Endothelial cell of umbilical vein (primary cell): Measurements from ENCODE around the gene KHDRBS1. TPM values are rescaled to one million over a fixed set of nuclear protein-coding genes. Genes with fewer than 3 reads are reported as not detected.

Experiments
- Bru-seq: library from RNA; stranded (reverse); fragments of 400-500 nt; gene quantifications from one replicate; lab custom pipeline; 2021; lab: Mats Ljungman, UMichigan
- BruChase-seq, 2 experiments: library from RNA; stranded (reverse); fragments of 400-500 nt; gene quantifications; one replicate each; lab custom pipeline; 2021; lab: Mats Ljungman, UMichigan
- BruUV-seq: library from RNA; stranded (reverse); fragments of 400-500 nt; replicated peaks from 2 replicates; lab custom pipeline; 2021; lab: Mats Ljungman, UMichigan
- CTCF ChIA-PET: fragments of 300-600, 350-600 bp; sonication (Branson Sonifier 250); formaldehyde crosslinking; loops from one replicate; lab custom pipeline; 2021; ENCODE audit warnings: antibody characterized with exemption, inconsistent platforms; lab: Charles Lee
- POLR2A ChIA-PET: fragments of 300-600, 350-600 bp; sonication (Branson Sonifier 250); formaldehyde crosslinking; loops from one replicate; lab custom pipeline; 2021; ENCODE audit warnings: antibody characterized with exemption, inconsistent platforms; lab: Charles Lee
- DNase-seq: peaks from one replicate; pipeline ENCODE4 v3.0.0-alpha.2; 2011; ENCODE audit warnings: low read depth, low spot score
- FAIRE-seq: peaks from 2 replicates; lab custom pipeline; 2011; peaks lifted over from hg19 to GRCh38; lab: Jason Lieb, UNC
- H2AFZ ChIP-seq: 2 replicates; pipeline ENCODE4 v1.6.0; 2012; ENCODE audit warnings: low read depth, low read length, control low read depth, inconsistent platforms
- H3K27ac ChIP-seq: 2 replicates; pipeline ENCODE4 v1.5.1; 2011; ENCODE audit warnings: low read depth, mild to moderate bottlenecking, control low read depth, low read length, moderate library complexity; ENCODE audit not compliant: insufficient read depth
- H3K27me3 ChIP-seq, 2 experiments: 2 replicates each; pipeline versions ENCODE4 v1.6.0 to v1.6.1; 2011; ENCODE audit warnings: low read length in 2 of 2, mixed read lengths in 1 of 2; ENCODE audit not compliant: control insufficient read depth in 2 of 2, insufficient read depth in 2 of 2
- H3K36me3 ChIP-seq, 2 experiments: 2 replicates in 1 of 2; 3 replicates in 1 of 2; pipeline ENCODE4 v1.5.1; 2011; ENCODE audit warnings: low read length in 2 of 2, mild to moderate bottlenecking in 1 of 2, moderate library complexity in 1 of 2; ENCODE audit not compliant: control insufficient read depth in 2 of 2, insufficient read depth in 2 of 2; ENCODE audit errors: extremely low read depth in 1 of 2
- H3K4me1 ChIP-seq: 3 replicates; pipeline ENCODE4 v1.5.1; 2011; ENCODE audit warnings: mild to moderate bottlenecking, low read length; ENCODE audit not compliant: control insufficient read depth, insufficient read depth; ENCODE audit errors: extremely low read depth
- H3K4me2 ChIP-seq: 2 replicates; pipeline ENCODE4 v1.6.1; 2011; ENCODE audit warnings: low read length, control low read depth, mixed read lengths; ENCODE audit not compliant: insufficient read depth
- H3K4me3 ChIP-seq, 3 experiments: fragments of 200-600 bp in 1 of 3; sonication (generic), shearing (Covaris generic) in 1 of 3; replicated peaks in 1 of 3; 2 replicates each; pipeline ENCODE4 v1.5.1; 2011 to 2016; ENCODE audit warnings: control low read depth in 3 of 3, low read length in 3 of 3, mild to moderate bottlenecking in 2 of 3, inconsistent platforms in 1 of 3, low read depth in 1 of 3, moderate library complexity in 1 of 3; ENCODE audit not compliant: insufficient read depth in 1 of 3
- H3K79me2 ChIP-seq: 2 replicates; pipeline ENCODE4 v1.6.0; 2012; ENCODE audit warnings: low read length, inconsistent platforms; ENCODE audit not compliant: control insufficient read depth, insufficient read depth
- H3K9ac ChIP-seq: replicated peaks from 2 replicates; pipeline ENCODE3; 2011; ENCODE audit warnings: low read length, control low read depth; ENCODE audit not compliant: insufficient read depth; ENCODE audit errors: extremely low read depth
- H3K9me1 ChIP-seq: replicated peaks from 3 replicates; pipeline ENCODE4 v1.6.0; 2011; ENCODE audit warnings: mild to moderate bottlenecking, low read length; ENCODE audit not compliant: control insufficient read depth, insufficient read depth; ENCODE audit errors: extremely low read depth
- H3K9me3 ChIP-seq: replicated peaks from 2 replicates; pipeline ENCODE4 v1.5.1; 2012; ENCODE audit warnings: low read length, inconsistent platforms; ENCODE audit not compliant: control insufficient read depth, insufficient read depth
- H4K20me1 ChIP-seq: replicated peaks from 2 replicates; pipeline ENCODE3; 2011; ENCODE audit warnings: mild to moderate bottlenecking, low read length; ENCODE audit not compliant: control insufficient read depth, insufficient read depth; ENCODE audit errors: extremely low read depth
- CTCF ChIP-seq, 2 donors: IDR thresholded peaks; 1 replicate in 1 of 2; 2 replicates in 1 of 2; pipeline ENCODE4 v1.5.1; 2011; ENCODE audit warnings: low read length in 2 of 2, mild to moderate bottlenecking in 2 of 2, moderate library complexity in 2 of 2, control low read depth in 1 of 2, inconsistent platforms in 1 of 2, low read depth in 1 of 2; ENCODE audit not compliant: insufficient read depth in 1 of 2; ENCODE audit errors: extremely low read depth in 1 of 2
- EZH2 ChIP-seq: IDR thresholded peaks from 2 replicates; pipeline ENCODE4 v1.6.1; 2012; ENCODE audit warnings: borderline replicate concordance, low read depth, mild to moderate bottlenecking, moderate library complexity, low read length, inconsistent platforms; ENCODE audit not compliant: severe bottlenecking
- FOS ChIP-seq: IDR thresholded peaks from 2 replicates; pipeline ENCODE4 v1.6.1; 2011; ENCODE audit warnings: mild to moderate bottlenecking, low read length, moderate library complexity, borderline replicate concordance; ENCODE audit not compliant: insufficient read depth
- GATA2 ChIP-seq: IDR thresholded peaks from 2 replicates; pipeline ENCODE4 v1.7.0; 2011; ENCODE audit warnings: low read depth, mild to moderate bottlenecking, moderate library complexity, mixed read lengths, low read length; ENCODE audit not compliant: insufficient read length, insufficient read depth
- JUN ChIP-seq: IDR thresholded peaks from 2 replicates; pipeline ENCODE4 v1.6.1; 2011; ENCODE audit warnings: borderline replicate concordance, low read depth; ENCODE audit not compliant: insufficient read length, insufficient read depth
- MAX ChIP-seq: IDR thresholded peaks from 2 replicates; pipeline ENCODE4 v1.6.1; 2011; ENCODE audit not compliant: insufficient read depth, insufficient read length
- MYC ChIP-seq: IDR thresholded peaks from one replicate; pipeline ENCODE4 v1.6.1; 2011; ENCODE audit warnings: mild to moderate bottlenecking, low read depth, low read length
- POLR2A ChIP-seq: IDR thresholded peaks from 2 replicates; pipeline ENCODE4 v1.6.1; 2012; ENCODE audit warnings: low read depth, mild to moderate bottlenecking, control low read depth, low read length
- POLR2AphosphoS5 ChIP-seq: IDR thresholded peaks from 2 replicates; pipeline ENCODE4 v1.6.1; 2012; ENCODE audit warnings: low read depth, mild to moderate bottlenecking, control low read depth, low read length, moderate library complexity; ENCODE audit not compliant: insufficient read depth
- dilution Hi-C: fragments of 300-500 bp; cut with MboI; formaldehyde crosslinking; loops from one replicate; pipeline ENCODE4 v1.15.0; 2019; ENCODE audit warnings: low sequenced_read_pairs; ENCODE audit not compliant: extremely low pct_ligation_motif_present
- intact Hi-C: fragments of 100-400 bp; cut with micrococcal nuclease; formaldehyde crosslinking; loops from one replicate; pipeline ENCODE4 v1.10.0; 2022
- long read RNA-seq: library from polyadenylated mRNA; stranded (forward); transcript quantifications from one replicate; pipeline ENCODE4 v2.0.0, GENCODE V29; 2021
- polyA minus RNA-seq, 3 experiments: library from RNA; depleted of rRNA, polyadenylated mRNA; stranded (reverse); fragments of >200 nt; gene quantifications; 1 replicate in 1 of 3; 2 replicates in 2 of 3; pipeline ENCODE4 v1.2.3, GENCODE V29; 2011
- polyA plus RNA-seq, 4 experiments: library from polyadenylated mRNA; depleted of rRNA in 3 of 4; stranded (reverse) in 3 of 4; unstranded in 1 of 4; fragments of >200 nt; gene quantifications; 2 replicates each; pipeline versions ENCODE4 v1.2.1 to v1.2.3, GENCODE V29; 2011 to 2012; ENCODE audit warnings: missing spikeins in 1 of 4
- total RNA-seq: library from RNA; stranded (reverse); gene quantifications from 2 replicates; pipeline ENCODE4 v1.2.3, GENCODE V29; 2021

Gene KHDRBS1
- total RNA-seq (185 and 194 TPM in 2 replicates), polyA plus RNA-seq (26.3 and 43.4 TPM in 2 replicates), polyA minus RNA-seq (46.8 and 49.3 TPM in 2 replicates), Bru-seq, nascent RNA (percentile 97 among the genes with signal in this experiment), BruChase-seq, experiment 1, labeled RNA remaining after a 6-hour chase (percentile 97 among the genes with signal in this experiment), BruChase-seq, experiment 2, labeled RNA remaining after a 2-hour chase (percentile 96 among the genes with signal in this experiment)
- polyA plus RNA-seq (2011; cell fraction: cytosol; rRNA removed), result 65.7 and 69.2 TPM in 2 replicates
- polyA plus RNA-seq (2011; cell fraction: nucleus; rRNA removed), result 64.7 and 69.4 TPM in 2 replicates
- 123 and 173 TPM in 2 replicates for polyA plus RNA-seq (2012)
- polyA minus RNA-seq (2011; cell fraction: cytosol; rRNA and poly(A)+ RNA removed), result 33.3 TPM
- 41.0 and 48.9 TPM in 2 replicates for polyA minus RNA-seq (2011; cell fraction: nucleus; rRNA and poly(A)+ RNA removed)
- long read RNA-seq, transcript KHDRBS1-202 (9 exons, 2,757 nt), result major isoform, 388 of 496 reads
- long read RNA-seq, transcript KHDRBS1-204 (8 exons, 1,215 nt), result minor isoform, 17 of 496 reads
- long read RNA-seq, partial matches to known transcripts, result 66 of 496 reads
- long read RNA-seq, other reads (novel, unspliced or antisense), result 23 of 496 reads

GRCh38 chr1:32013386-32014198, at the start of gene KHDRBS1:
Gene KHDRBS1 (plus strand): TSS chr1:32013868. CDS start chr1:32013996, 128 bp downstream.
- POLR2A ChIA-PET, result interaction anchor here (0.6 to 0.9 kb wide), 5 partner anchors 9 to 381 kb away, joined by 3 to 5 read pairs (median 4); partner anchors contain the start of genes BSDC1 and TXLNA
- no TSS peak for BruUV-seq
- FAIRE-seq, result peak; percentile 96

More at GRCh38 chr1:32013386-32014198, at the start of gene KHDRBS1:
- dilution Hi-C loops (no loop called here), intact Hi-C loops (loop anchor here (2.0 kb wide), 3 partner anchors 17 to 75 kb away; partner anchors contain the start of genes PTP4A2 and TMEM39B)
- peak within 1 kb of the TSS; percentile 96 for H3K27ac ChIP-seq
- peak within 1 kb of the TSS; percentile 97 for H3K4me2 ChIP-seq
- H3K36me3 ChIP-seq, result no peaks in the 10 kb centered on the region
- H3K9ac ChIP-seq, result peak within 1 kb of the TSS; percentile 99
- H3K4me1 ChIP-seq, result peaks cover 22% of the 10 kb centered on the region
- no peaks in the 10 kb centered on the region for H3K9me1 ChIP-seq
- peaks cover 49% of the 10 kb centered on the region for H3K79me2 ChIP-seq
- H3K4me3 ChIP-seq, result peak within 1 kb of the TSS; percentile 54 to 98 (median 94)
- CTCF ChIA-PET, result interaction anchor here (0.6 to 3.6 kb wide), 12 partner anchors 9 to 225 kb away, joined by 3 to 15 read pairs (median 4); partner anchors contain the start of gene KPNA6
- no peaks in the 10 kb centered on the region for H3K27me3 ChIP-seq
- H4K20me1 ChIP-seq, result peaks cover 10% of the 10 kb centered on the region
- DNase-seq, result peak; percentile 100
- no peaks in the 10 kb centered on the region for H3K9me3 ChIP-seq
- H2AFZ ChIP-seq, result peak within 1 kb of the TSS; percentile 77
- peak; percentile 97 for TF ChIP-seq POLR2AphosphoS5
- TF ChIP-seq MAX, result peak; percentile 100
- no peak for TF ChIP-seq CTCF (IDR thresholded peaks at IDR 0.05; ENCODE audit: extremely low read depth in 1 of 2, insufficient read depth in 1 of 2, low read depth in 1 of 2, low read length in 2 of 2)
- TF ChIP-seq EZH2, result no peak
- peak; percentile 40 for TF ChIP-seq MYC
- no peak for TF ChIP-seq FOS
- TF ChIP-seq JUN, result no peak
- no peak for TF ChIP-seq GATA2
- peak; percentile 67 for TF ChIP-seq POLR2A
